Right lobe of liver (tissue), 4 donors: Measurements from ENCODE around the gene KRT33B.

Source experiments
- CTCF ChIP-seq, 4 donors: fragments of 200-600 bp in 3 of 4; fragments of 450-650 bp in 1 of 4; IDR thresholded peaks; one replicate each; pipeline versions ENCODE4 v1.5.1 to v1.8.0; 2016 to 2022; ENCODE audit warnings: antibody characterized with exemption in 4 of 4, mild to moderate bottlenecking in 2 of 4
- POLR2A ChIP-seq: fragments of 450-650 bp; IDR thresholded peaks from one replicate; pipeline ENCODE4 v1.6.1; 2017; ENCODE audit warnings: antibody characterized with exemption, mild to moderate bottlenecking
- donor health status: DM: no; HTN: no; CAD: no.
- donor health status: DM: no; HTN: no; CAD: no.
- donor health status: DM: no; HTN: yes; CAD: no.

- no peak for TF ChIP-seq POLR2A
- no peak for TF ChIP-seq CTCF (IDR thresholded peaks at IDR 0.05)
Measured at GRCh38 chr17:41363881-41364280, 5.7 kb downstream of the KRT33B start.
